WTC11 (cell line): ENCODE data around the gene KCNG4.

Experiments used
- ETV6 ChIP-seq: sonication (generic); formaldehyde crosslinking; IDR thresholded peaks from 2 replicates; pipeline ENCODE4 v1.8.1; 2022; ENCODE audit warnings: mild to moderate bottlenecking, missing genetic modification reagents
- SP1 ChIP-seq: sonication (generic); formaldehyde crosslinking; conservative IDR thresholded peaks from 2 replicates; pipeline ENCODE4 v1.8.1; 2022; ENCODE audit warnings: missing genetic modification reagents
- ZNF232 ChIP-seq: sonication (generic); formaldehyde crosslinking; IDR thresholded peaks from 2 replicates; pipeline ENCODE4 v1.8.0; 2022; ENCODE audit warnings: mild to moderate bottlenecking, missing genetic modification reagents
- TF ChIP-seq, protein P1 (sequence below): fragments of 200-600 bp; IDR thresholded peaks from 2 replicates; pipeline ENCODE4 v1.8.0; 2022; ENCODE audit warnings: antibody characterized with exemption
- TF ChIP-seq, protein P2 (sequence below): sonication (generic); formaldehyde crosslinking; IDR thresholded peaks from 2 replicates; pipeline ENCODE4 v1.8.1; 2023; ENCODE audit warnings: mild to moderate bottlenecking, moderate library complexity, missing genetic modification reagents
- TF ChIP-seq, protein P3 (sequence below): sonication (generic); formaldehyde crosslinking; conservative IDR thresholded peaks from 2 replicates; pipeline ENCODE4 v1.8.1; 2023; ENCODE audit warnings: mild to moderate bottlenecking, low read depth, missing genetic modification reagents, moderate library complexity
- TF ChIP-seq, protein P4 (sequence below): sonication (generic); formaldehyde crosslinking; IDR thresholded peaks from 2 replicates; pipeline ENCODE4 v1.8.1; 2023; ENCODE audit warnings: mild to moderate bottlenecking, missing genetic modification reagents, moderate library complexity

DNA sequence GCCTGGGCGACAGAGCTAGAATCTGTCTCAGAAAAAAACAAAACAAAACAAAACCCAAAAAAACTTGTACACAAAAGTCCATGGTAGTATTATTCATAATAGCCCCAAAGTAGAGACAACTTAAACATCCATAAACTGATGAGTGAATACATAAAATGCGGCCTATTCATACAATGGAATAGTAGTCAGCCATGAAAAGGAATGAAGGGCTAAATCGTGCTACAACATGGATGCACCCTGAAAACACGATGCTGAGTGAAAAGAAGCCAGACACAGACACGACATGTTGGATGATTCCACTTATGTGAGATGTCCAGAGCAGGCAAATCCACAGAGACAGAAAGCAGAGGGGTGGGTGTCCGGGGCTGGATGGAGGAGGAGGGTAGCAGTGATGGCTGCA is 12.3 kb downstream of the KCNG4 start:
- TF ChIP-seq SP1 (CRISPR knock-in tag): no peak
- TF ChIP-seq, protein P1, sequence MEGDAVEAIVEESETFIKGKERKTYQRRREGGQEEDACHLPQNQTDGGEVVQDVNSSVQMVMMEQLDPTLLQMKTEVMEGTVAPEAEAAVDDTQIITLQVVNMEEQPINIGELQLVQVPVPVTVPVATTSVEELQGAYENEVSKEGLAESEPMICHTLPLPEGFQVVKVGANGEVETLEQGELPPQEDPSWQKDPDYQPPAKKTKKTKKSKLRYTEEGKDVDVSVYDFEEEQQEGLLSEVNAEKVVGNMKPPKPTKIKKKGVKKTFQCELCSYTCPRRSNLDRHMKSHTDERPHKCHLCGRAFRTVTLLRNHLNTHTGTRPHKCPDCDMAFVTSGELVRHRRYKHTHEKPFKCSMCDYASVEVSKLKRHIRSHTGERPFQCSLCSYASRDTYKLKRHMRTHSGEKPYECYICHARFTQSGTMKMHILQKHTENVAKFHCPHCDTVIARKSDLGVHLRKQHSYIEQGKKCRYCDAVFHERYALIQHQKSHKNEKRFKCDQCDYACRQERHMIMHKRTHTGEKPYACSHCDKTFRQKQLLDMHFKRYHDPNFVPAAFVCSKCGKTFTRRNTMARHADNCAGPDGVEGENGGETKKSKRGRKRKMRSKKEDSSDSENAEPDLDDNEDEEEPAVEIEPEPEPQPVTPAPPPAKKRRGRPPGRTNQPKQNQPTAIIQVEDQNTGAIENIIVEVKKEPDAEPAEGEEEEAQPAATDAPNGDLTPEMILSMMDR: no peak
- TF ChIP-seq, protein P2, sequence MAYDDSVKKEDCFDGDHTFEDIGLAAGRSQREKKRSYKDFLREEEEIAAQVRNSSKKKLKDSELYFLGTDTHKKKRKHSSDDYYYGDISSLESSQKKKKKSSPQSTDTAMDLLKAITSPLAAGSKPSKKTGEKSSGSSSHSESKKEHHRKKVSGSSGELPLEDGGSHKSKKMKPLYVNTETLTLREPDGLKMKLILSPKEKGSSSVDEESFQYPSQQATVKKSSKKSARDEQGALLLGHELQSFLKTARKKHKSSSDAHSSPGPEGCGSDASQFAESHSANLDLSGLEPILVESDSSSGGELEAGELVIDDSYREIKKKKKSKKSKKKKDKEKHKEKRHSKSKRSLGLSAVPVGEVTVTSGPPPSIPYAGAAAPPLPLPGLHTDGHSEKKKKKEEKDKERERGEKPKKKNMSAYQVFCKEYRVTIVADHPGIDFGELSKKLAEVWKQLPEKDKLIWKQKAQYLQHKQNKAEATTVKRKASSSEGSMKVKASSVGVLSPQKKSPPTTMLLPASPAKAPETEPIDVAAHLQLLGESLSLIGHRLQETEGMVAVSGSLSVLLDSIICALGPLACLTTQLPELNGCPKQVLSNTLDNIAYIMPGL: no peak
- TF ChIP-seq, protein P3, sequence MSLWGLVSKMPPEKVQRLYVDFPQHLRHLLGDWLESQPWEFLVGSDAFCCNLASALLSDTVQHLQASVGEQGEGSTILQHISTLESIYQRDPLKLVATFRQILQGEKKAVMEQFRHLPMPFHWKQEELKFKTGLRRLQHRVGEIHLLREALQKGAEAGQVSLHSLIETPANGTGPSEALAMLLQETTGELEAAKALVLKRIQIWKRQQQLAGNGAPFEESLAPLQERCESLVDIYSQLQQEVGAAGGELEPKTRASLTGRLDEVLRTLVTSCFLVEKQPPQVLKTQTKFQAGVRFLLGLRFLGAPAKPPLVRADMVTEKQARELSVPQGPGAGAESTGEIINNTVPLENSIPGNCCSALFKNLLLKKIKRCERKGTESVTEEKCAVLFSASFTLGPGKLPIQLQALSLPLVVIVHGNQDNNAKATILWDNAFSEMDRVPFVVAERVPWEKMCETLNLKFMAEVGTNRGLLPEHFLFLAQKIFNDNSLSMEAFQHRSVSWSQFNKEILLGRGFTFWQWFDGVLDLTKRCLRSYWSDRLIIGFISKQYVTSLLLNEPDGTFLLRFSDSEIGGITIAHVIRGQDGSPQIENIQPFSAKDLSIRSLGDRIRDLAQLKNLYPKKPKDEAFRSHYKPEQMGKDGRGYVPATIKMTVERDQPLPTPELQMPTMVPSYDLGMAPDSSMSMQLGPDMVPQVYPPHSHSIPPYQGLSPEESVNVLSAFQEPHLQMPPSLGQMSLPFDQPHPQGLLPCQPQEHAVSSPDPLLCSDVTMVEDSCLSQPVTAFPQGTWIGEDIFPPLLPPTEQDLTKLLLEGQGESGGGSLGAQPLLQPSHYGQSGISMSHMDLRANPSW: no peak
- TF ChIP-seq ZNF232 (CRISPR knock-in tag): no peak
- TF ChIP-seq, protein P4, sequence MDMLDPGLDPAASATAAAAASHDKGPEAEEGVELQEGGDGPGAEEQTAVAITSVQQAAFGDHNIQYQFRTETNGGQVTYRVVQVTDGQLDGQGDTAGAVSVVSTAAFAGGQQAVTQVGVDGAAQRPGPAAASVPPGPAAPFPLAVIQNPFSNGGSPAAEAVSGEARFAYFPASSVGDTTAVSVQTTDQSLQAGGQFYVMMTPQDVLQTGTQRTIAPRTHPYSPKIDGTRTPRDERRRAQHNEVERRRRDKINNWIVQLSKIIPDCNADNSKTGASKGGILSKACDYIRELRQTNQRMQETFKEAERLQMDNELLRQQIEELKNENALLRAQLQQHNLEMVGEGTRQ (CRISPR knock-in tag): no peak
- TF ChIP-seq ETV6: no peak
